Memory B cell (primary cell): ENCODE results near the gene ETFB.
A peak's percentile ranks its signal among the peaks of the same experiment; 100 is the strongest.
"Not testable (repeated sequence)": the region's sequence is repeated elsewhere in the genome, so short reads cannot be mapped to it uniquely, and the experiment has no call there.

Experiments
- ATAC-seq: fragments of 150-1000 bp; cut with Tn5 transposase; 2 replicates; pipeline ENCODE4 v1.10.0; 2021; ENCODE audit warnings: low read depth, mild to moderate bottlenecking, moderate library complexity
- DNase-seq, 2 donors: peaks; one replicate each; pipeline ENCODE4 v3.0.0; 2022; ENCODE audit warnings: low spot score in 2 of 2
- H3K27ac Mint-ChIP-seq: one replicate; pipeline ENCODE4 v1.8.0; 2022; ENCODE audit warnings: mild to moderate bottlenecking, moderate library complexity, mixed read lengths
- H3K27me3 Mint-ChIP-seq: one replicate; pipeline ENCODE4 v1.8.0; 2022; ENCODE audit warnings: mixed read lengths
- H3K36me3 Mint-ChIP-seq: one replicate; pipeline ENCODE4 v1.8.0; 2022; ENCODE audit warnings: mild to moderate bottlenecking, mixed read lengths
- H3K4me1 Mint-ChIP-seq: one replicate; pipeline ENCODE4 v1.8.0; 2022; ENCODE audit warnings: mixed read lengths
- H3K4me3 Mint-ChIP-seq: one replicate; pipeline ENCODE4 v1.8.0; 2022; ENCODE audit warnings: mild to moderate bottlenecking, moderate library complexity, mixed read lengths
- H3K9me3 Mint-ChIP-seq: one replicate; pipeline ENCODE4 v1.8.0; 2022; ENCODE audit warnings: mixed read lengths

Gene ETFB

DNA sequence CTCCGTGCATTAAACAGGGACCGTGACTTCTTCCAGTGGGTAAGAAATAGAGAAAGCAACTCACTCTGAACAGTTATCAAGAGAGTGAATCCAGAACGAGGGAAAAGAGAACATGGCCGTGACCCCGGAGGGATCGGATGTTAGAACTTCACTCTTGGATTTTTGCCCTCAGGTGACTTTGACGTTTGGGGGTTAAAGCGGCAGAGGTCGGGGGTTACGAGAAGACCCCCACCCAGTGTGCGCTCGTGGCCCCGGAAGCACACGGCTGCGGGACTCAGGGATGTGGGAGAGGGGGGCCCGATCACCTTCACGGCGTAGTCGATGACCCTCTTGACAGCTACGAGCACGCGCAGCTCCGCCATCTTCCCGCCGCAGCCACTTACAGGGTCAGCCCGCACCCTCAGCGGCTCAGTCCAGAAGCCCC is at the start of gene ETFB:
TSS of gene ETFB (minus strand) at position 424 of the 424 bp plus-strand sequence. CDS start at position 362, 62 bp downstream.
- DNase-seq = no peak
- ATAC-seq = no peak
- no peaks in the 10 kb centered on the region for H3K36me3 Mint-ChIP-seq
- H3K27ac Mint-ChIP-seq = peak within 1 kb of the TSS; percentile 96
- H3K4me1 Mint-ChIP-seq = peaks cover 38% of the 10 kb centered on the region
- H3K4me3 Mint-ChIP-seq = peak within 1 kb of the TSS; percentile 99
- H3K27me3 Mint-ChIP-seq = no peaks in the 10 kb centered on the region
- no peaks in the 10 kb centered on the region for H3K9me3 Mint-ChIP-seq

GRCh38 chr19:51415187-51415586 is 49.0 kb upstream of the ETFB start:
- ATAC-seq = no peak
- Mint-ChIP-seq H3K4me1 (peaks cover 22% of the 10 kb centered on the region), H3K36me3 (peaks cover 24% of the 10 kb centered on the region)

DNA sequence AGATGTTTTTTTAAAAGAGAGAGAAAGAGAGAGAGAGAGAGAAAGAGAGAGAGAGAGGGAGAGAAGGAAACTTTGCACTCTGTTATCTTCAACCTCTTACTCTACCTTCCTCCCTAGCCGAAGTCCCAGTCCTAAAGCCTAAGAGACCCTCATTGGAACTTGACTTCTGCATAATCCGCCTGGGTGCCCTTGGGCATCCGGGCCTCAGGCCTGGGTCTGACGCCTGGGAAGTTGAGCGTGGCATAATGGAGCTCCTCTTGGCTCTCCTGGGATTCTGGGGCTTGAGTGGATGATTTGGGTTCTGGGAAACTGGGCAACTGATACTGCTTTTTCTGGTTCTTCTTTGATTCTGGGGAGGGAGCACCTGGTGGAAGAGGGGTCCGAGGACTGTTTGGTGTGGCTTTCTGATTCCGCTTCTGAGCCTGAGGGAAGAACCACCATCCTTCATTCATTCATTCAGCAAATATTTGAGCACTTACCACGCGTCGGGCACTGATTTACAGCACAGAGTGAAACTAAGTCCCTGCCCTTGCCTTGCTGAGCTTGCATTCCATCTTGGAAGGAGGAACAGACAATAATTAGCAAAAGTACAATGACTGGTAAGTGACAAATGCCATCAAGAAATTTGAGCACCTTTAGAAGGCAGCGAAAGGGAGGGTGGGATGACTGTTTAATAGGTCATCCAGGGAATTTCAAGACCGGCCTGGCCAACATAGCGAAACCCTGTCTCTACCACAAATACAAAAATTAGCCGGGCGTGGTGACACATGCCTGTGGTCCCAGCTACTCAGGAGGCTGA is 45.0 kb upstream of the ETFB start:
- Mint-ChIP-seq H3K9me3 (no peaks in the 10 kb centered on the region), H3K4me3 (no peak overlapping the region), H3K27me3 (no peaks in the 10 kb centered on the region), H3K36me3 (peaks cover 24% of the 10 kb centered on the region), H3K4me1 (peaks cover 24% of the 10 kb centered on the region), H3K27ac (no peak overlapping the region)
- no peak for DNase-seq
- ATAC-seq = no peak

More at GRCh38 chr19:51415187-51415586, 49.0 kb upstream of the ETFB start:
- Mint-ChIP-seq H3K9me3 (no peaks in the 10 kb centered on the region), H3K27ac (no peak overlapping the region), H3K27me3 (no peaks in the 10 kb centered on the region), H3K4me3 (no peak overlapping the region)
- DNase-seq = no peak

DNA sequence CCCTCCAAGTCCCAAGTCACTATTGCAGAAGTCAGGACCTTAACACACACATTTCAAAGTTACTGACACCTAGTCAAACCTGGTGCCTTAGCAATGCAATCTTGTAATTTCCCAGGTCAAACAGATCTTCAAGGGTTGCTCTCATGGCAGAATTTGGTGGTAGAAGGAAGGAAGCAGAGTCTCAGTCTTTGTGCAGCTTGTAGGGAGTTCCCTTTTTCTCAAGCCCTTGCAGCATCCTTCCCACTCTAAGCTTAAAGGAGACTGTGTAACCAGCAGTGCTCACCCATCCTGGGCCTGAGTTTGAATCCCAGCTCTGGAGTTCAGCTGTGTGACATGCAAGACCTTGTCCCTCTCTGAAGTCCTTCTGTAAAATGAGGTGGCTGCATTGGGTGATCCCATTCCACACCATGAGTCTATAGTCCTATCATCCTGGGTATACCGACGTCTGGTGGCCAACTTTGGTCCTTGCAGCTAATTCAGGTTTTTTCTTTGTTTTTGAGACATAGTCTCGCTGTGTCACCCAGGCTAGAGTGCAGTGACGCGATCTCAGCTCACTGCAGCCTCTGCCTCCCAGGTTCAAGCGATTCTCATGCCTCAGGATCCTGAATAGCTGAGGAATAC is 41.4 kb upstream of the ETFB start:
- DNase-seq = peak in 1 of 2 donors; percentile 42
- Mint-ChIP-seq H3K4me3 (no peak overlapping the region), H3K4me1 (peaks cover 17% of the 10 kb centered on the region), H3K36me3 (peaks cover 9% of the 10 kb centered on the region), H3K9me3 (no peaks in the 10 kb centered on the region), H3K27me3 (no peaks in the 10 kb centered on the region), H3K27ac (peak overlapping the region; percentile 16)
- ATAC-seq = peak; percentile 88

GRCh38 chr19:51402117-51402516 is 35.9 kb upstream of the ETFB start:
- Mint-ChIP-seq H3K36me3 (peaks cover 4% of the 10 kb centered on the region), H3K9me3 (peaks cover 6% of the 10 kb centered on the region), H3K4me1 (peaks cover 3% of the 10 kb centered on the region), H3K4me3 (no peak overlapping the region), H3K27ac (no peak overlapping the region), H3K27me3 (no peaks in the 10 kb centered on the region)
- no peak for DNase-seq
- no peak for ATAC-seq

- not testable (repeated sequence) for DNase-seq, H3K27ac Mint-ChIP-seq, H3K27me3 Mint-ChIP-seq, H3K4me1 Mint-ChIP-seq, H3K36me3 Mint-ChIP-seq, H3K9me3 Mint-ChIP-seq, ATAC-seq, H3K4me3 Mint-ChIP-seq
These were observed 33.7 kb upstream of the ETFB start for GRCh38 chr19:51399936-51400335.

DNA sequence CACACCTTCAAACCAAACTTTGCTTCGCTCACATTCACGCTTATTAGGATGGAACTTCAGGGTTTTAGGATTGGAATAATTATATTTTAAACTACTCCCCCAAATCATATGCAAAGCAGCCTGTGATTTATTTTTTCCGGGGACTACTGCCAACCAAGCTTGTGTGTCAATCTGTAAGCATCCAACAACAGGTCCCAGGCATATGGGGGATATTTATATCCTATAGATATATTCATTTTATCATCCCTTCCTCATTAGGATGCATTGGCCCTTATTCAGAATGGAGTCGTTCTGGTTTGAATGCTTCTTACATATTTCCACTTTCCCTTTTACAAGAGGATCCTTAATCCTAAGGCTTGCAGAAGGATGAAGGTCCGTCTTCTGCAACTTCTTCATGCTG is 33.0 kb upstream of the ETFB start:
- DNase-seq (no peak), ATAC-seq (no peak)
- Mint-ChIP-seq H3K4me1 (peaks cover 8% of the 10 kb centered on the region), H3K36me3 (peaks cover 4% of the 10 kb centered on the region), H3K4me3 (no peak overlapping the region), H3K9me3 (peaks cover 6% of the 10 kb centered on the region), H3K27me3 (no peaks in the 10 kb centered on the region), H3K27ac (no peak overlapping the region)

- Mint-ChIP-seq H3K36me3 (peaks cover 4% of the 10 kb centered on the region), H3K27me3 (no peaks in the 10 kb centered on the region), H3K4me3 (no peak overlapping the region), H3K27ac (no peak overlapping the region), H3K9me3 (peaks cover 6% of the 10 kb centered on the region), H3K4me1 (peaks cover 12% of the 10 kb centered on the region)
- ATAC-seq = no peak
- DNase-seq = peak in 1 of 2 donors; percentile 38
These were observed 32.0 kb upstream of the ETFB start for GRCh38 chr19:51398096-51398704.

- H3K27me3 Mint-ChIP-seq, H3K4me3 Mint-ChIP-seq, H3K9me3 Mint-ChIP-seq, DNase-seq, H3K36me3 Mint-ChIP-seq, H3K27ac Mint-ChIP-seq, ATAC-seq: not testable (repeated sequence)
- peaks cover 12% of the 10 kb centered on the region for H3K4me1 Mint-ChIP-seq
These were observed 31.3 kb upstream of the ETFB start for GRCh38 chr19:51397453-51397852.

DNA sequence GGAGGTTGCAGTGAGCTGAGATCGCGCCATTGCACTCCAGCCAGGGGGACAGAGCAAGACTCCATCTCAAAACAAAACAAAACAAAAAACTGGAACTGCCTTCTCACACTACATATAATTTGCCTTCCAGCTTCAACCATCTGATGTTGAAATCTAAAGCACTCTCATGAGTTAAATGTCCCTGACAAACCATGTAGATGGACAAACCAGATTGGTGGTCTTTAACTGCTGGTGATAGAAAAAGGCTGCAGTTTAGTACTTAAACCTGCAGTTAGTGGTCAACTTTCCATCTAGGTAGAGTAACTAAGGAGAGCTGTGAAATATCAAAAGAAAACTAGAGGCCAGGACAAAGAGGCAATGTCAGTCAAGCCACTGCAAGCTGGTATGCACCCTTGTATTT is 30.0 kb upstream of the ETFB start:
- Mint-ChIP-seq H3K9me3 (no peaks in the 10 kb centered on the region), H3K4me3 (no peak overlapping the region), H3K36me3 (no peaks in the 10 kb centered on the region), H3K27me3 (no peaks in the 10 kb centered on the region), H3K27ac (no peak overlapping the region), H3K4me1 (peaks cover 12% of the 10 kb centered on the region)
- ATAC-seq = no peak
- no peak for DNase-seq

- ATAC-seq (peak; percentile 81), DNase-seq (peak; percentile 75 to 84)
- Mint-ChIP-seq H3K27me3 (peaks cover 2% of the 10 kb centered on the region), H3K4me3 (peak overlapping the region; percentile 92), H3K36me3 (no peaks in the 10 kb centered on the region), H3K9me3 (no peaks in the 10 kb centered on the region), H3K4me1 (peaks cover 15% of the 10 kb centered on the region), H3K27ac (peak overlapping the region; percentile 43)
These were observed 28.1 kb upstream of the ETFB start for GRCh38 chr19:51394050-51394836.

GRCh38 chr19:51392701-51393100 is 26.5 kb upstream of the ETFB start:
- ATAC-seq = no peak
- Mint-ChIP-seq H3K9me3 (no peaks in the 10 kb centered on the region), H3K27me3 (peaks cover 2% of the 10 kb centered on the region), H3K36me3 (no peaks in the 10 kb centered on the region), H3K4me1 (peaks cover 15% of the 10 kb centered on the region), H3K27ac (no peak overlapping the region), H3K4me3 (no peak overlapping the region)
- no peak for DNase-seq

DNA sequence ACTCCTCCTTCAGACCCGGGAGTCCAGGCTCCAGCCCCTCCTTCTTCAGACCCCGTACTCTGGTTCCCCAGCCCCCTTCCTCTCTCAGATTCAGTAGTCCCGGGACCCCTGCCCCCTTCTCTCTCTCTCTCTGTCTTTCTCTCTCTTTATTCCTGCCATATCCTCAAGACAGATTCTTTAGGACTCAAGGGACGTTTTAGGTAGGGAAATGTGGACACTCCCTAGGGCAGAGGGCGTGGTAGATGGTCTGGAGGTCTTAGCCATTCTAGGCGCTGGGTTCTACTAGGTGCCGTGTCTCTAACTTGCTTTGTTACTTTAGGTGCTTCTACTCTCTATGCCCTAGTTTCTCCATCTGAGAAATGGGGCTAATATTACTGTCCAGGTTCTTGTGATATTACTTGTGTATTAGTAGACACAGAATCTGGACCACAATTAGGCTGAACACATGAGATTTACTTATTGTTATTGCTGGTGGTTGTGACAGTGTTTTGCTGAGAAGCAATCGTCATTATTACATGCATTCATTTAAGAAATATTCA is 25.0 kb upstream of the ETFB start:
- DNase-seq = no peak
- Mint-ChIP-seq H3K4me1 (peaks cover 15% of the 10 kb centered on the region), H3K4me3 (no peak overlapping the region), H3K27me3 (peaks cover 2% of the 10 kb centered on the region), H3K36me3 (no peaks in the 10 kb centered on the region), H3K27ac (no peak overlapping the region), H3K9me3 (no peaks in the 10 kb centered on the region)
- no peak for ATAC-seq
